PC-9 (cell line): Measurements from ENCODE around the gene NEURL1B.

Experiments used
- CTCF ChIP-seq: fragments of 200-600 bp; sonication (generic); conservative IDR thresholded peaks from 2 replicates; pipeline ENCODE4 v1.6.1; 2017; ENCODE audit warnings: mixed run types, antibody characterized with exemption, mild to moderate bottlenecking, moderate library complexity
- EZH2 ChIP-seq: fragments of 200-600 bp; sonication (generic); IDR thresholded peaks from 2 replicates; pipeline ENCODE4 v1.8.0; 2017; ENCODE audit warnings: antibody characterized with exemption, low read depth

GRCh38 chr5:172694061-172694460 is 53.0 kb downstream of the NEURL1B start:
- TF ChIP-seq CTCF = no peak
- no peak for TF ChIP-seq EZH2
